Measurements from ENCODE around the gene NCKAP5L.
"Not testable (repeated sequence)": the region's sequence is repeated elsewhere in the genome, so short reads cannot be mapped to it uniquely, and the experiment has no call there.

Gene NCKAP5L

DNA sequence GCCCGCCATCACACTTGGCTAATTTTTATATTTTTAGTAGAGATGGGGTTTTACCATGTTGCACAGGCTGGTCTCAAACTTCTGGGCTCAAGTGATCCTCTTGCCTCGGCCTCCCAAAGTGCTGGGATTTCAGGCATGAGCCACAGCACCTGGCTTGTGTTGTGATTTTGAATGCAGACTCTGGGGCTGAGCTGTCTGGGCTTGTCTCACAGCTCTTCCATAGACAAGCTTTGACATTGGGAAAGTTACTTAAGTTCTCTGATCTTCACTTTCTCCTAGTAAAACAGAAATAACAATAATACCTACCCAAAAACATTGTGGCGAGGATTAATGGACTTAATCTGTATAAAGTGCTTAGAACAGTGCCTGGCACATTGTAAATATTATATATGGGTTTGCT lies 50.9 kb downstream of the NCKAP5L start:
- no peak for DNase-seq

DNA sequence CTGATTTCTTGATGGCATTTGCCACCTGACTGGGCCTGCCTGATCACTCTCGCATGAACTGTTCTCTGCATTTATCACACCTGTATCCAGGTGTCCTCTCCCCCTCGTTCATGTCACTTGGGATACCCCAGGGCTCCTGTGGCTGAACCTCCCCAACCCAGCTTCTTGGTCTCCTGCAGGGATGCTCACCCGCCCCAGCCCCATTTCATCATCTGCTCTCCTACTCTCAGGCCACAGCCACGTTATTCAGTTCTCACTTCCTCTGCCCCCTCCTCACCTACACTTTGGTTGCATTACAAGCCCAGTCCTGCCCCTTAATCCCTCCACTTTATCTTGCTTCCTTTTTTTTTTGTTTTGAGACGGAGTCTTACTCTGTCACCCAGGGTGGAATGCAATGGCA lies 51.4 kb downstream of the NCKAP5L start:
- no peak for DNase-seq

DNA sequence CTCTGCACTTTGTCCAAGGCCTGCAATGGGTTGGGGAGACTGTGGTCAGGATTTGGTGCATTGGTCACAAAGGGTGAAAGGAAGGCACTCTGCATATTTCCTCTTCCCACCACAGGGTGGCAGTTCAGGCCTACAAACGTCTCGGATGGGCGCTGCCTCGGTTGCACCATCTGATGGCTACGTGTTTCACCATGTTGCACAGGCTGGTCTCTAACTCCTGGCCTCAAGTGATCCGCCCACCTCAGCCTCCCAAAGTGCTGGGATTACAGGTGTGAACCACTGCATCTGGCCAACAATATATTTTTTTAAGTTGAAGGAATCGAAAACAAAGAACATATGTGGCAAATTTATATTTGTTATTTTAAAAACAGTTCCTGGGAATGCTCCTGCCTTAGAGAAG lies 51.8 kb downstream of the NCKAP5L start:
- peak; percentile 54 for DNase-seq

DNA sequence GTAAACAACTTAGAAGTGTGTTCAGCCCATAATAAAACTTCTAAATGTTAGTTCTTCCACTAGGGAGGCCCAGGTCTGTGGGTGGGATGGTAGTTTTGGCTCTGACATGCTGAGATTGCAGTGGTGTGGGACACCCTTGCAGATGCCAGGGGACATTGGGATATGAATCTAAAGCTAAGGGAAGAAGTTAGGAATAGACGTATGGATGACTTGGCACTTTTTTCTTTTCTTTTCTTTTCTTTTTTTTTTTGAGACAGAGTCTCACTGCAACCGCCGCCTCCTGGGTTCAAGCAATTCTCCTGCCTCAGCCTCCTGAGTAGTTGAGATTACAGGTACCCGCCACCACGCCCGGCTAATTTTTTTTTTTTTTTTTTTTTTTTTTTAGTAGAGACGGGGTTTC lies 55.1 kb downstream of the NCKAP5L start:
- DNase-seq = not testable (repeated sequence)

DNA sequence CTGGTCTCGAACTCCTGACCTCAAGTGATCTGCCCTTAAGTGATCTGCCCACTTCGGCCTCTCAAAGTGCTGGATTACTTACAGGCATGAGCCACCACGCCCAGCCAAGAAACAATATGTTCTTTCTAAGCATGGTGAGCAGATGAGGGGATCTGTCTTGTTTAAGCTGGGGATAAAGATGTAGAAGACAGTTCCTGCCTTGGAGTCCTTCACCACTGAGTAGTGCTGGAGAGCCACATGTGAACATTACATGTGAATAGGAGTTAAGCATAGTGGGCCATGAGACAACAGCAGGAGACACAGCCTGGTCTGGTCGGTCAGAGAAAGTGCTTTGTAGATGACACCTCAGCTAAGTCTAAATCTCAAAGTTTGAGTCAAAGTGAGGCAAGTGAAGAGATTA lies 60.9 kb downstream of the NCKAP5L start:
- DNase-seq = no peak

DNA sequence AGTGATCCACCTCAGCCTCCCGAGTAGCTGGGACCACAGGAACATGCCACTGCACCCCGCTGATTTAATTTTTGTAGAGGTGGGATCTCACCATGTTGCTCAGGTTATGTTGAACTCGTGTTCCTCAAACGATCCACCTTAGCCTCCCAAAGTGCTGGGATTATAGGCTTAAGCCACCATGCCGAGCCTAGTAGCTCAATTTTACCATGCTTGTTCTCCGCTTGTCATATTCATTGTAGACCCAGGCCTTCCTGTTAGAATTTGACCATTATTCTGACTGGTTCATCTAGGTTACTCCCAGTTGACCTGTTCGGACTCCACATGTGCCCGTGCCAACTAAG lies 62.1 kb downstream of the NCKAP5L start:
- no peak for DNase-seq

DNA sequence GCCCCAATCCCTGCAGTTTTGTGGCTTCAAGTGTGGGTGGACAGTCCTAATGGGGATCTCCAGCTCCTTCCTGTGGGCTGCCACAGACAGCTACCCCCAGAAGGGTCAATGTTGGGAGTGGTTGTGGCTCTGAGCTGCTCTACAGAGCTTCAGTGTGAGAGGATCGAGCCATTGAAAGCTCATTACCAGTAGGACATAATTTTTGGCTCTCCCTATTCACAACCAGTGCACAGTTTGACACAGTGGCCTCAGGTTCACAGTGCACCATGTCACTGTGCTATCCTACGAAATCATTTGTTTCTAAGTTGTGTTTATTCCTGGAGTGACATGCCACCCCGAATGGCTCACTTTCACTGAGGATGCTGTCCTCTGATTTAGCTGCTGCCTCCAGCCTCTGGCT lies 64.1 kb downstream of the NCKAP5L start:
- DNase-seq = no peak

DNA sequence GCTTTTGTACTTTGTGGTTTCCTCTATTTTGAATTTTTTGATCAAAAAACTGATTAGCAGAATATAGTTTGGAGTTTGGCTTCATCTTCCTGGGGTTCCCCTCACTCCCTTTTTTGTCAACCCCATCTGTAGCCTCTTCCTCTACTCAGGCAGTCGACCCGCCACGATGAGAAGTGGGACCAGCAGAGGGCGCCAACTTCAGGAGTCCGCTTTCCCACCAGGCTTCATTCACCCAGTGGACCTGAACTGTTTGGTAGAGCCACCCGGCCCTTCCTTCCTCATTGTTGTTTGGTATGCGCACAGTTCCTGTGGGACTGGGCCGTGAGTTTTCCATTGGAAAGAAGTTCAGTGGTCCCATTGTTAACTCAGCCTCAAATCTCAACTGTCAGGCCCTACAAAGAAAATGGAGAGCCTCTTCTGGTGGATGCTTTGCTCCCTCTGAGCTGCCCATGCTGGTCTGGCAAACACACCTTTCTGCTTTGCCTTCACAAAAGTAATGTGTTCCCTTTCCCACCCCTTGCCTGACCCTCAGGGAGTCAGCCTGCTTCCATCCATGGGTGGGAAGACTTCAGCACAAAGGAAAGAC lies 65.1 kb downstream of the NCKAP5L start:
- peak; percentile 68 for DNase-seq

DNA sequence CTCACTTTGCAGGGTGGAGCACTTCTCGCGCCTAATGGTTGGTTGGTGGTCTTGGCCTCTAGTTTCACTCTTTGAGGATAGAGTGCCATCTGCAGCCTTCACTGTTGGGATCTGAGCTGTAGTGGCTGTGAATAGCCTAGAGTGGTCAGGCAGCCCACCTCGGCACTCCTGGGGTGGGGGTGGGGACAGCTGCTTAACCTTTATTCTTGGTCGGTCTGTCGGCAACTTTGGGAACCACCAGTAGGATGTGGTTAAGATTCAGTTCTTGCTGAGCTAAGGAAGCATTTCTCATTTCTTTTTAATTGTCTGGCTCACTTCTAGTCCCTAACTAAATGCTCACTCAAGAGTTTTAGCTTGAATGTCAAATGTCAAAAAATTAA lies 65.8 kb downstream of the NCKAP5L start:
- DNase-seq = no peak

DNA sequence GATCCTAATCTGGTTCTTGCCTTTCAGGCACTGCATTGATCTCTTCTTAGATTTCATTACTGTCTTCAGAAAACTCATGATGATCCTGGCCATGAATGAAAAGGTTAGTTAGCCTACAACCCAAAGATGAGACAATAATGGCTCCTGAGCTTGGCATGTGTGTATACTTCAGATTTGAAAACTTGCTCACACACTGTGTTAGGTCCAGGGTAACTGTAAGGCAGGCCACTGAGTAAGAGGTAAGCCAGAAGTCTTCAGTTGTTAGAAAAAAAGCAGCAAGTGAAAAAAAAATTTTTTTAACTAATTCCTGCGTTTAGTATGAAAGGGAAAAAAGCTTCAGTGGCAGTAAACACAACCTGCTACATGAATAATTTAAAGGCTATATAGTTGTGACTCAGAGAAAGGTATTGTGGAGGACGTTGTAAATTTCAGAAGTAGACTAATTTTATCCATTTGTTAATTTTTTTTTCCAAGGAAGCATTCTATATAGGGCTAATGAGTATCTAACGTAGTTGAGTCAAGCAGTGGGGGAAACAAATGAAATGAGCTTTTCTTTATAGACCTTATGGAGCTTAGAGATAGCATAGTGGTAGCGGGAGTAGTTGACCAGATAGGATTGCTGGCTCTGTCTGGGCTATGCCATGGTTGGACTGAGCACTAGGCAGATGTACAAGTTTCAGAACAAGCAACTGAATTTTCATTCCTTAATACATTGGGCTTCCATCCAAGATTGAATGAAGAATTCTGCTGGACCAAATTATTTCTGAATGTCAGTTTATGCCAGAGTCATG lies 66.3 kb downstream of the NCKAP5L start:
- no peak for DNase-seq

DNA sequence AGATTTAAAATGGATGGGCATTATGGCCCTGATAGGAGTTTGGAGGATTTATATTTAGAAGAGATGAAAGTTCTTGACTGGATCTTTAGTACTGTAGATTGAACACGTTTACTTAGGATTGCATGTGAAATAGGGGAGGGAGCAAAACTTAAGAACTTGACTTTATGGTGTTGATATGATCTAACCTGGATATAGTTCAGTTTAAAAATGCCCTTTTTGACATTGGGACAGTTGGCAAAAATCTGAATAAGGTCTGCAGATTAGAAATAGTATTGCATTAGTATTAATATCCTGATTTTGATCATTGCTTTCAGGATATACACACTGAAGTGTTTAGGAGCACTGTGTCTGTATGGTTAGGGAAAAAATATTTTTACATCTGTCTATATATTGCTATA lies 77.2 kb downstream of the NCKAP5L start:
- no peak for DNase-seq

DNA sequence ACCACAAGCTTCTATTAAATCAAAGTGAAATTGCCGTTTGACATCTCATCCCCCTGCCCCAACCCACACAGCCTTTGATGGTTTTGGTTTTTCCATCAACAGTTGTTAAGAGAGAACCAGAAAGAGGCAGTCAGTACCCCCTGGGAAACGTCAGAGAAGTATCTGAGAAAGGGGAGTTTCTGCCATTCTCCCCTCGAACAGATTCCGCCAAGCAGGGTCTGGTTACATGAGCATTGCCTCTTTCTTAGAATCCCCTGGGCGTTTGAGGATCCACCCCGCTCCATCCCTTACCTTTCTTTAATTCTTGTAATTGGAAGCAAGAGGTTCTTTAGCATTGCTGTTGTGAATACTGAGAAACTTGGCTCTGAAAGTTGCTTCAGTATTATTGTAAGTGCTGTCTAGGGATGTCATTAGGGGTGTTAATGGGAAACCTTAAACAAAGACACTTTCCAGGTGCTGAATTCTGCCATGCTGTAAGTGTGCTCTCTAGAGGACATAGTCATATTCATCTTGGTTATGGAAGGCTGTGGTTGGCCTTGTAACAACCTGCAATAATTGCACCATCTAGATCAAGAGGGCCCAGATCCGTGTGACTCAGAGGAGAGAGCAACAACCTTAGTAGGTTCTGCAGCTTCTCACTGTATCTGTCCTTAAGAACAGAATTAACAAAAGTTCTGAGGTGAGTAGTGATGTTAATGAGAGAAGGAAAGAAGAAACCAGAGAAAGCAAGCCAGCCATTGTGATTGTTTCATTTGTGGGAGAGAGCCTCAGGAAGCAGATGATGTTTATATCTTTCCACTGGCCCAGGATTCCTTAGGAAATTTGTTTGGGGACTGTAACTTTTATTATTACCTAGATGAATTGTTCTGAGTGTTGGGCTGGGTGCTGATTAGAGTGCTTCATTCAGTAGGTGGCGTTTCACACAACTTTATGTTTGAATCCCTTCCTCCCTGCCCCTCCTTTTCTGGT lies 77.9 kb downstream of the NCKAP5L start:
- peak; percentile 34 for DNase-seq

DNA sequence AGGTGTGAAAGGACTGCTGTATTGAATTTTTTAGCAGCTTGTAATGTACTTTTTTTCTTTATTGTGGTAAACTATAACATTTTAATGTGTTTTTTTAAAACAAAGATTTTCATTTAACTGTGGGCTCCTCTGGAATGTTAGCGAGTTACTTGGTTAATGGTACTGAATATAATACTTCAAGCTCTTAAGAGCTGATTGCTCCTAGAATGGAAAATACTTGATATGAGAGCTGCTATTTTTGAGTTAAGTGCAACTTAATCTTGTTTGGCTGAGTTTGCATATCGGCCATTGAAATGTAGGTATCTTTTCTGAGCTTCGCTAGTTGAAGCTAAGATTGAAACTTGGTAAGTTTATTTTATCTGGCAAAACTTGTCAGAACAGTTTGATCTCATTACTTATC lies 79.4 kb downstream of the NCKAP5L start:
- no peak for DNase-seq

DNA sequence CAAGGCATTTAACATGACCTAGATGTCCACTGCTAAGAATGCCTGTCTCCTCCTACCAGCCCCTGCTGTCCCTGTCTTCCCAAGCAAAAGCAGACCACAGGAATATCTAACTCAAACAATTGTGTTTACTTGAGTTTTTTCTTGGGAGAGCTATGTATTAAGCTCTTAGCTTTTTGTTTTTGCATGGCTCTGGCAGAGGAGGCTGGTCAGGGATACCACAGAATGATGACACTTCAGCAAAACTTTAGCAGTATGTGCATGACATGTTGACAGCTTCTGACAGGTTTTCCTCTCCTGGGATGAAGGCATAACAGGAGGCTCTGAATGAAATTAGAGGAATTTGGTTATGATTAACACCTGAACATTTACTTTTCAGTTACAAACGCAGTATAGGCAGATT lies 79.9 kb downstream of the NCKAP5L start:
- no peak for DNase-seq

DNA sequence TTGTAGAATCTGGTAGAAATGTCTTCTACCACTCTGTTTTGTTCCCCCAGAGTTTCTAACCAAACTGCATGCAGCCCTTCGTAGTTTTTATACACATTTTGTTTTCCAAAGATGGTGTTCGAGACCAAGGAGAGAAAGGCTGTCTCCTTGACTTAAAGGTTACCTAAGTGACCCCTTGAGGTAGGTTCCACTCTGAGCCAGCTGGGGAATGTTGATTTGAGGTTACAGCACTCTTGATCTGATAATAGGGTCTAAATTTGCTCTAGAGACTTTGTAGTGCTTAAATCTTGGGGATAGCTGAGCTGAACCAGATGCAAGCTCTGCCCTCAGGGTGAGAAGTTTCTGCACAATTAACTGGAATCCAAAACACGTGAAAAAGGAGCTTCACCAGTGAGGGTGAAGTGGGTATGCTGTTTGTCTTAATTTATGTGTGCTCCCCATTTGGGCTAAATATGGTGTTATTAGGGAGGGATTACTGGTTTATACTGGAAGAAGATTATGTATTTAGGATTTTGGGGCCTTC lies 83.8 kb downstream of the NCKAP5L start:
- DNase-seq = no peak

DNA sequence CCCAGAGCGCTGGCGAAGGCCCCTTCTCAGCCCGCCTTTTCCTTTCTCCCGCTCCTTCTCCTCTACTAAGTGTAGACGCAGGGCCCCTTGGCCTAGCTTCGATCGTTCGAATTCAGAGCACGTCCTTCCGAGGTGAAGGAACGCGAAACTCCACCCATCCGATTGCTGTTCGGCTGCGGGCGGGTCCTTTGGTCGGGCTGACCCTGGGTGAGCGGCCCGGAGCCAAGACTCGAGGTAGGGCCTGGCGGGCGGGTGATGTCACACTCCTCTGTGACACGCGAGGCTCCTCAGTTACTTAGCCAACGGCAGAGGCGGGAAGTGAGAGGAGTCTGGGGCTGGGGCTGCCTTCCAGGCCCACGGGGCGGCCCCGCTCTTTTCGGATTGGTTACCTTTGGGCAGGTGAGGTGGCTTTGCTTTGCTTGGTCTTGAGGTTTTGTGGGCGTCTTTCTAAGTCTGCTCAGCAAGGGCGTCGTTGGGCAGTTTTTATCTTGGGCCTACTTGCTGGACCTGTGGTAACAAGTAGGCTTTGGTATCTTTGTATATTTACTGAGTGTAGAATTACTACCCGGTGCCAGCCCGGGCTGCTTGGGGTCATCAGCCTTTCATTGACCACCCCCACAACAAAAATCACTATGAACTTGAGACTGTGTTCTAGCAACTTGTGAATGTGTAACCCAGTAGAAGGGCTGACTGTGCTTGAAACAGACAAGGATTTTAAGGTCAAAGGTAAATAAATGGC lies 86.2 kb downstream of the NCKAP5L start:
- DNase-seq = peak; percentile 93
